GM19351 (cell line): Measurements from ENCODE around the gene RNLS.

Source experiments
- ATAC-seq: cut with Tn5 transposase; IDR thresholded peaks from one replicate; pipeline ENCODE4 v1.9.1; 2021; ENCODE audit warnings: mild to moderate bottlenecking, moderate library complexity; ENCODE audit not compliant: unreplicated experiment

Gene RNLS

DNA sequence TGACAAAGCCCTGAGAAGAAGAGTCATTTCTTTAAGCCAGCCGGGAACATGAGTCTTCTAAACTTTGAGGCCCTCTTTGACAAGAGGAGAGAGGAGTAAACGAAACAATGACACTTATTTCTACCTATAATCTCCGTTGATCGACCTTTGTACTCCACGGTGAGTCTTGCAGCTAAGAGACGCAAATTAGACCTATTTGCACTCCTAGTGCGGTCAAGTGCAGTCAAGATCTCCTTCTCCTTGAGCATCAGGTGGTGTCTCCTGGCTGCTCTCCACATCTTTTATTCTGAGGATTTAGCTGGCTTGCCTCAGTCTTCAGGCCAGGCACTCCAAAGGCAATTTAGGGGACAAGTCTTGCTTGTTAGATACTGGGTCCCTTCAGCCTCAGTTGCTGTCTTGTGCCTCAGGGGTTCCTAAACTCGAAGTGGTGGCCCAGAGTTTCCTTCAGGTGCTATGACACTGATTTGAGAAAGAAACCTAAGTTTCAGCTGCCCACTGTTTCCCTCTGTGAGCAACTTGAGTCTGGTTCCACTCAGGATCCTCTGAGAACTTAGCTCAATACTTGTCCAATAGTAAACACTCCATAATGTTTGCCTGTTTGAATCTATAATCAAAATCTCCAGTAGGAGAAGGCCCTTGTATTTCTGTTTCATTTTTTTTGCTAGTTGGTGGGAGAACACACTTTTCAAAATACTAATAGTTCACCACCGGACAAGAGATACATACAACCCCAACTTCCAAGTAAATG, 312.9 kb downstream of the RNLS start:
- ATAC-seq = no peak

DNA sequence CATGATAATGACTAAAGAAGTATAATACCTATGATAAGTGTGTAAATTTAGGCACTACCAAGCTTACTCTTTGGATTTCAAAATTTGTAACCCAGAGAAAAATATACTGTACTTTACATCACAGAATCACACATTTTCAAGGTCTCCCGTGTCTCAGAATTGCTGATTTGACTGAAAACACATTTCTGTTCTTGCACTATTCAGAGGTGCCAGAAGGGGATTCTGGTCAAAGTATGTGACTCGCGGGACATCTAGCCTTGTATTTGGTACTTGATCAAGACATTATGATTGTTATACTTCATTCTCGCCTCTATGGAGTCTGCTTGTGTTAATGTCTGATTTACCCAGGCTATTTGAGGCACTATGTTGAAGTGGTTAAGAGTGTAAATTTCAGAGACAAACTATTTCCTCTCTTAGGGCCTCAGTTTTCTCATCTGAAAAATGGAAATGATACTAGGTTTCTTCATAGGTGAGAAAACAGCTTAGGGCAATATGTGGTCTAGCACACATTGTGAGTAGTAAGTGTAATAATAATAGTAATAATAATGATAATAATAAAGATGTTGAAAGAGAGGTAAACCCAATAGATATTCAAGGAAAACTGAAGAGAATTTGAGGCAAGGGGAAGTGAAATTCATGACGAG, 320.4 kb downstream of the RNLS start:
- ATAC-seq = peak; percentile 63

DNA sequence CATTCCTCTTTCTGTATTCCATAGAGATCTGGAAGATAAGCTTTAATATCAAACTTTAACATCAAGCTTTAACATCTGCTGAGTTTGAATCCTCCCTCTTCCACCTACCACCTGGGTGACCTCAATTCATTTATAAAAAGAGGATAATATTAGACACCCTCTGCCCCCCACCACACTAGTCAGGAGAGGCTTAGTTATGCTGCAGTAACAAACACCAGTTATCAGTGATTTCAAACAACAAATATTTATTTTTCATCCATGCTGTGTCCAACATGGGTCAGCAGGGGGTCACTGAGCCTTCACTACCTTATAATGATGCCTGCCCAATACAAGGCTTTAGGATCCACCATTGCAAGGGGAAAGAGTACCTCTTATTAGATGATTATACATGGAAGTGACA, 322.0 kb downstream of the RNLS start:
- ATAC-seq = no peak

GRCh38 chr10:88260329-88261051, 322.6 kb downstream of the RNLS start:
- peak; percentile 69 for ATAC-seq

DNA sequence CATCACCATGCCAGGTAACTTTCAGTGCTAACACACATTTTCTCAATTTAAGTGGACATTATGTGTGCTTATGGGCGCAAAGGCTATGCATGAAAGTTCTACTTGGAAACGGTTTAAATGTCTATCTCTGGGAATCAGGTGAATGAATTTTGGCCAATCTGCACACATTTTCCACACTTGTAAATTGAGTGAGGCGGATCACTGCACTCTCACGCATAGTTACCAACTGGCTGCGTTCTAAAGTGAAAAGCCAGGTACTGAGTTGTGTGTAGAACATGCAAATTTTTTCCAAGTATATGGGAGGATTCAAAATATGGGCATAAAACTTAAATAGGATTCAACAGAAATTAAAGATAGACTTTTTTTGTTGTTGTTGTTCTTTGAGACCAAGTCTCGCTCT, 323.7 kb downstream of the RNLS start:
- no peak for ATAC-seq

DNA sequence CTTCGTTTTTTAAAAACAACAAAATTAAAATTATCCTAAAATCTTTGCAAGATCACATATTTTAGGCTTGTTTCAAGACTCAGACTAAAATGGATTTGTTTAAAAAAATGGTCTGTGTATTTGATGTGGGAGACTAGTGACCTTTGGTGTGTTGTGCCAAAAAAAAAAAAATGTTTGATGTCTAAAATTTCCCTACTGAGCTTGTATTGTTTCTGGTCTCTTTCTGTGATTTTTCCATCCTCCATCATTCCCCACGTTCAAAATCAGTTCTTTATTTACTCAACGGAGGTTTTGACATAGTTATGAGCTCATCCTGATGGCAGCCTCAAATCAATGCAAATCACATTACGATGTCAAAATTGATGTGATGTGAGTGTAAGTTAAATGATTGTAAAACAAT, 326.2 kb downstream of the RNLS start:
- no peak for ATAC-seq

DNA sequence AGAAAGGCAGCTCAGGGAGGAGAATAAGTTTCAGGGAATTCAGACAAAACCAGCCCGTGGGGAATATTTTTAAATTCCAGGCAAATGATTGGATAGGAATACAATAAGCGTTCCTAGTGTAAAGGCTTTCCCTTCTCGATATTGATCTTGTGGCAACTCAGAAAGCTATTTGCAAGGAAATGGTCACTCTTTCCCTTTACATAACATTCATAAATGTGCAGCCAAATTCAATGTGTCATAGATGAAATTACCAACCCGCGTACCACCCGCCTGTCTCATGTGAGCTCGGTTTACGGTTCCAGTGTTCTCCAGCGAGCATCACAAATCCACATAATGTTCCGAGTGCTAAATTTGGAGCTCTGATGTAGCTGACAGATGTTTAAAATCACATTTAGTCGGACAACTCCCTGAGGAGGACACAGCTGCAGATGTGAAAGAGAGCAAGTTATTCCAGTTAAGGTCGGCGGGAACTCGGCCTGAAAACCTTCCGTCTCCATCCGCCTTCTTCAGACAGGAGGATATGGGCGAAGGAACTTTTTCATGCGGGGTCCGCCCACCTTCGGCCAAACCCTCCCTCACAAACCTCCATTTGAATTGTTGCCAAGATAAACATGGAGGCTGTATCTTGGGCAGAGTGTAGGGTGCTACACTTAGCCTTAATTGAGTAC, 327.0 kb downstream of the RNLS start:
- ATAC-seq = no peak

GRCh38 chr10:88254091-88254490, 329.0 kb downstream of the RNLS start:
- peak; percentile 53 for ATAC-seq

- ATAC-seq = no peak
Observed at GRCh38 chr10:88253622-88254021, 329.5 kb downstream of the RNLS start.

DNA sequence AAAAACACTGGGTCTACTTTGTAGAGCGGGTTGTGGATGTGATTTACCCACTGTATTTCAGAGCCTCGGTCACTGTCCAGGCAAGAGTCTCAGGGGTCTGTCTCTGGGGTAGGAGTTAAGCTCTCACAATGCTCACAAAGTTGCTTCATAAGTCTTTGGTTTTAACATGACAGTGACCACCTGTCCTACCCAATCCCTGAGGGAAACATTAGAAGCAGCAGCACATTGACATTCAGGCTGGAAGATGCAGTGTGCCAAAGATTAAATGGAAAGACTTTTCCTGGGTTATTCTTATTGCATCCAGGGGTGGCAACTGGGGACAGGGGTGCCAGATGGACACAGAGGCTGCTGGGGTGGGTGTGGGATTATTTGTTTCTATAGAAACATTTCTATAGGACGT, 330.0 kb downstream of the RNLS start:
- ATAC-seq = no peak

DNA sequence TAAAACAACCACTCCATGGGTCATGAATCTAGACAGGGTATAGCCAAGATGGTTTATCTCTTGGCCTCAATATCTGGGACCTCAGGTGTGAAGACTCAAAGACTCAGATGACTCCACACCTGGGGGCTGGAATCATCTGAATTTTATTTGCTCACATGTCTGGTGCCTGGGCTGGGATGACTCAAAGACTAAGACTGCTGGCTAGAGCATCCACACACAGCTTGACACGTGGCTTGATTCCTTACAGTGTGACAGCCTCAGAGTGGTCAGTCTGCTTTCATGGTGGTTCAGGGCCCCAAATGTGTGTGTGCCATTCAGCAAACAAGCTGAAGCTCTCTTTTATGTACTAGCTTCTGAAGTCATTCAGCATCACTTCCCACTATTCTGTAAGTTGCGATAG, 333.7 kb downstream of the RNLS start:
- no peak for ATAC-seq

- no peak for ATAC-seq
Observed at GRCh38 chr10:88246675-88247074, 336.4 kb downstream of the RNLS start.

DNA sequence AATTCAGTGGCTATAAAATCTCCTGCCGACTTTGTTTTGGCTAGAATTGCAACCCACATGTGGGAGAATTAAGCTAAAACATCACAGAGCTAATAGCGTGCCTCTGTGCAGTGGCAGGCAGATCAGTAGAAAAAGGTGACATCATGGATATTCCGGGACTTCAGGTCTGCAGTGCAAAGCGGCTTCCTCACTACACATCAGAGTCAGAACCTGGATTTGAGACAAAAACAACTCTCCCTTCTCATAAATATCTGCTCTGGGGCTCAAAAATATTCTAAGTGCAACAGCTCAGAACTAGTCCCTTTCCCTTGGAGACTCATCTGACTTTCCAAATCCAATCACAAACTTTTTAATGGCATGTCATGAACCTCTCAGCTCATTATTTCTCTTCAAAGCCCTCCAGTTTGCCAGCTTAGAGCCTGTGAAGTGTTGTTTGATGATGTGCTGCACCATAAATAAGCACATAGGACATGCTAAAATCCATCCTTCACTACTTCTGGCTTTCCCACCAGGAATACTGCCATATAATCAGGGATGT, 337.1 kb downstream of the RNLS start:
- no peak for ATAC-seq

DNA sequence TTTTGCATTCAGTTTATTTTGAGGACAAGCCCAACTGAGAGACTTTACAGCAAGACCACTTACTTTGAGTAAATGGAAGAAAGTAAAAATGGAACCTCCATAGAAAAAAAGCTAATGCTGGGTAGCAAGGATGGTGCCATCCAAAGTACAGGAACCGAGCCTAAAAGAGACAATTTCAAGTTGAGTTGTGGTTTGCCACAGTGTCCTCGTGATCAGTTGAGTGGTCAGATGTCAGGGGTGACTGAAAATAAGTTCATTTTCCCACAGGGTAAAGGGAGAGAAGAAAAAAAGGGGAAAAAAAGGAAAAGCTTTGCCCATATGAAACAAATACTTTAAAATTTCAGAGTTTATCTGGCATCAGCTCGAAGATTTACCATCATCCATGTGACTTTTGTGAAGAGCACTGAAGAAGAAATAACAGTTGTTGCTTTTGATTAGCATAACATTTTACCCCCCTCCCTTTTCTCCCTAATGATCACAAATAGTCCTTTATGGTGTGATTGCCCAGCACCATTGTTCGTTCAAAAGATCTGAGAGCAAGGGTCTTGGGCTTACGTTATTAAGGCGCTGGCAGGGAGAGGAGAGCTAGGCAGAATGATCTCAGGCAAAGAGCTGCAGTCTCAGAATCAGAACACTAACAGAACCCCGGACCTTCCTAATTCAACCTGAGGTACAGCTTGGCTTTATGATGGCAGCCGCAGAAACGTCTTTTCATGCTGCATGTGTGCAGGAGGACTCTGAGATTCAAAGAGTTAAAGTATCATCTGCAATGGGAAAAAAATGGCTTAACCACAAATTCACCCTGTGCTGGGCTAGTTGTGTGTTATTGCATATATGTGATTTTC, 338.1 kb downstream of the RNLS start:
- no peak for ATAC-seq

GRCh38 chr10:88243836-88244730, 339.0 kb downstream of the RNLS start:
- ATAC-seq = no peak

DNA sequence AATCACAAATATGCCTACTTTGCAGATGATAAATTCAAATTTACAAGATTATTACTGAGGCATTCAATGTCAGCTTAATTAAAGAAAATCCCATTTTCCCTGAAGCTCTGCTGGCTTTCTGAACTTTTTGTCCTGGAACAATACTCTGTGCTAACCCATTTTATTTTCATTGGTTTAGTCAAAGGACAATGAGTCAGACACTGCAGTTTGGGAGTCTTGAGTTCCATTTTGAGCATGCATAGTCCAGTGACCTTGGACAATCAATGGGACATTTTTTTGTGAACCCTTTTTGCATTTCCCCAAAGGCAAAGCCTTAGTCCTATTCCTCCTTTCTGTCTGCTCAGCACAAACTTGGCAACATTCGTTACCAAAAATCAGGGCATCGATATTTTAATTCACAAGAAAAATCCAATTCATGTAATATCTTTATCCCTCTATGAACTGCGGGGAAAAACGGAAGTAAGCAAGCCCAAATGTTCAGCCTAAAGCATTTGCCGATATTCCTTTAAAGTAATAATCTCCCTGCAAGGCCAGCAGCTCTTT, 339.8 kb downstream of the RNLS start:
- ATAC-seq = no peak

- ATAC-seq = no peak
Observed at GRCh38 chr10:88241501-88241900, 341.6 kb downstream of the RNLS start.

DNA sequence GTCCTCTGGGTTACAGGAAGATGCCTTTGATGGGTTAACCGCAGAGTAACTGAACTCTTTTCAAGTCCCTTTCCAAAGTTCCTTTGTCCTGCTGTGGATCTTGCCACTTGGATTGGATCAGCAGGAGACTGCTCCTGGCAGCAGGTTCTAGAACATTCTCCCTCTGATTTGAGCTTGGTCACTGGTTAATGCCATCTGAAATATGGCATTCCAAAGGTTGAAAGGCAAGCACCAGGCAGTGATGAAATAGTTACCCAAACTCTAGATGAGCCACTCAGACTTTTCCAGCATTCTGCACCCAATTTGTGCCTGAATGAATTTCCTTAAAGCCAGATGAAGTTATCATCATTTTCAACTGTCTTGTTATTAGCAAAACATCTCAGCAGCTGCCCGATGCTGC, 343.9 kb downstream of the RNLS start:
- ATAC-seq = no peak

DNA sequence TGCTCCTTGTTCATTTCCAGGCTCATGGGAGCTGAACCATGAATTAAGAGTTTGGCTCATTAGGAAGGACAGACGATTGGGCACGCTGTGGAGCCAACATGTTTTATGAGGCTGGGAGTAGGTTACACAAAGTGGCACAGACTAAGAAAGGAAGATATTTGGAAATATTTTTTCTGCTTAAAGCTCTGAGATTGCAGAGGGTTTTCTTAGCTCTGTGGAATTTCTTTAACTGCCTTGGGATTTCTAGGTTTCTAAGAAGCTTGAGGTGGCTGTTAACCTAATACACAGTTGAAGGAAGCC, 344.6 kb downstream of the RNLS start:
- no peak for ATAC-seq
